GM21381 (cell line): ENCODE data around the gene TEFM.
"Not testable (repeated sequence)": the region's sequence is repeated elsewhere in the genome, so short reads cannot be mapped to it uniquely, and the experiment has no call there.

ENCODE experiments used
- ATAC-seq: cut with Tn5 transposase; IDR thresholded peaks from one replicate; pipeline ENCODE4 v1.9.1; 2021; ENCODE audit warnings: mild to moderate bottlenecking, moderate library complexity; ENCODE audit not compliant: unreplicated experiment

TEFM gene

GRCh38 chr17:30921544-30922196, 15.6 kb upstream of the TEFM start, which contains the start of gene ADAP2:
Gene ADAP2 (plus strand): TSS chr17:30921945. CDS start chr17:30922015, 70 bp downstream.
- ATAC-seq: no peak

DNA sequence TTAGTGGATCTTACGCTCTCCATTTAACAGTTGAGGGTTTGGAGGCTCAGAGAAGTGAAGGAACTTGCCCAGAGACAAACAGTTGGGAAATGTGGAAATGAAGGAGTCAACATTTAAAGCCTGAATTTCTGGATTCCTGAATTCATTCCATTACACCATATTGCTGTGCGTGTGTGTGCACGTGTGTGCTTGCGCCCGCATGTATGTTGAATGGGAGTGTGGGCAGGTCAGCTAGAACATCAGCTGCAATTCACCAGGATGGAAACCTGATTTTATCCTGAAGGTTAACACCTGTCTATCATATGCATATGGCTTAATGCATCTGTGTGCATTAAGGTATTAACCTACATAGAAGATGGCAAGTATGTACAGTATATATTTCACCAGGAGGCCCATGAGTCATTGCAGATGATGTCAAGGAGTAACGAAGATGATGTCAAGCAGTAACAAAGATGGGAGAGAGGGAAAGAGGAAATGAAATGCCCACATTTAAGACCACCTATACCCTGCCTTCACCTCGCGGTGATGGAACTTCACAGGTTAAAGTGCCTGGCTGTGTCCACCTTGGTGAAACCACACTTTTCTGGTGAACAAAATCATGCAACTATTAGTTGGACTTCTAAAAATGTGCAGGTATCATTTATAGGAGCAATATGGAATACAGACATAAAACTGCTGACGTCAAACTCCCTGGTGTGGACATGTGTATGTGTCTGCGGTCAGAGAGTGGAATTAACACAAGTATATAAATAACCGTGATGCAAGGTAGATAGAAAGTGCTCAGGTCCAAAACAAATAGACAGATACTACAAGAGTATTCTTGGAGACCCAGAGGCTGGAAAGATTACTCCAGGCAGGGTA, 14.9 kb upstream of the TEFM start:
- no peak for ATAC-seq

DNA sequence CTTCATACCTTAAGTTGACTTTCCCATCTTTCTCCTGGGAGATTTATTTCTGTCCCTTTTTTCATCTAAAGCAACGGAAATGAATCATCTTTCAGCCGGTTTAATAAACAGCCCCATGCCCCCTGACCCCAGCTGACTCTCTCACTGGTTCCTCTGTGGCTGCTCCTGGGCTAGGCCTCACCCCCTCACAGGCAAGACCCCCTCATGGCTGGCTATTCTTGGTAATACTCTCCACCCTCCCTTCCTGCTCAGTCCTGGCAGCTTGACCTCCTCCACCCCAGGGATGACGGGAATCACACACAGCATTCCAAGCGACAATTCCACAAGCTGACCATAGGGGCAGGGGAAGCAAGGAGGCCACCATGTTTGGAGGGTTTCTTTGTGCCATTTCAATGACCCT, 14.2 kb upstream of the TEFM start:
- no peak for ATAC-seq

- ATAC-seq: no peak
Observed at GRCh38 chr17:30917050-30917449, 11.0 kb upstream of the TEFM start.

DNA sequence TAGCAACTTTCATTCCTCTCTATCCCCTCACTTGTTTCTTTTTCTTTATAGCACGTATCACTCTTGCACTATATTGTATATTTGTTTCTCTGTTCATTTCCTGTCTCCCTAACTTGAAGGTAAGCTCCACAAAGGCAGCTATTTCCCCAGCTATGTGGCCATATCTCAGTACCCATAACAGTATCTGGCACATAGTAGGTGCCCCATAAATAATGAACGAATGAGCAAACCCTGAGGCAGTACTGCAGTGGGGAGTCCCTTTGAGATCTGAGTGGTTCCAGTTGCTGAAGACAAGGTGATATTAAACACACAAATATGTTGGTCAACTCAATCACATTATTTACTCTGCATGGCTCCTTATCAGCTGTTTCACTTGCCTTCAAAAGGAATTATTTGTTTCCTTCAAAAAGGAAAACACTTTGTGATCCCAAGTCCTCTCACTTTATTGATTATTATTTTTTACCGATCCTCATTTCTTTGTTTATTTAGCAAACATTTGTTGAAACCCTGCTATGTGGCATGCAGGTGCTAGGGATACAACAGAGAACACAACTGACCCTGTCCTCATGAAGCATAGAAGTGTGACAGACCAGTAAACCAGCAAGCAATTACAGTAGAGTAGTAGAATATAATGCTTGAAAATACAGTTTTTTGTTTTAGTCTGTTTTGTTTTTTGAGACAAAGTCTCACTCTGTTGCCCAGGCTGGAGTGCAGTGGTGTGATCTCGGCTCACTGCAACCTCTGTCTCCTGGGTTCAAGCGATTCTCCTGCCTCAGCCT, 10.0 kb upstream of the TEFM start:
- ATAC-seq: no peak

DNA sequence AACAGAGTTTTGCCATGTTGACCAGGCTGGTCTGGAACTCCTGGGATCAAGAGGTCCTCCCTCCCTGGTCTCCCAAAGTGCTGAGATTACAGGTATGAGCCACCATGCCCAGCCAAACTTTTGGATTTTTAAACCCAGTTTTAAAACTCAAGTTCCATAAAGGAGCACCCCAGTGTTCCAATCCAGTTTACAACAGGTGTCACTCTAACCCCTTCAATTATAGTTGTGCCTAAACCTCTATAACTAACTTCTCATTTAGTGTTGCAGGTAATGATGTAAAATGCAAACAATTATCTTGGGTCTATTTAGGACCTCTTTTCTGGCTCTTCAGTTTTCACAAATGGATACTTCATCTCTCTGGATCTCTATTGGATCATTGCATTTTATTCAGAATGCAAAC, 7.9 kb upstream of the TEFM start:
- no peak for ATAC-seq

GRCh38 chr17:30910151-30910550, 4.1 kb upstream of the TEFM start:
- not testable (repeated sequence) for ATAC-seq

DNA sequence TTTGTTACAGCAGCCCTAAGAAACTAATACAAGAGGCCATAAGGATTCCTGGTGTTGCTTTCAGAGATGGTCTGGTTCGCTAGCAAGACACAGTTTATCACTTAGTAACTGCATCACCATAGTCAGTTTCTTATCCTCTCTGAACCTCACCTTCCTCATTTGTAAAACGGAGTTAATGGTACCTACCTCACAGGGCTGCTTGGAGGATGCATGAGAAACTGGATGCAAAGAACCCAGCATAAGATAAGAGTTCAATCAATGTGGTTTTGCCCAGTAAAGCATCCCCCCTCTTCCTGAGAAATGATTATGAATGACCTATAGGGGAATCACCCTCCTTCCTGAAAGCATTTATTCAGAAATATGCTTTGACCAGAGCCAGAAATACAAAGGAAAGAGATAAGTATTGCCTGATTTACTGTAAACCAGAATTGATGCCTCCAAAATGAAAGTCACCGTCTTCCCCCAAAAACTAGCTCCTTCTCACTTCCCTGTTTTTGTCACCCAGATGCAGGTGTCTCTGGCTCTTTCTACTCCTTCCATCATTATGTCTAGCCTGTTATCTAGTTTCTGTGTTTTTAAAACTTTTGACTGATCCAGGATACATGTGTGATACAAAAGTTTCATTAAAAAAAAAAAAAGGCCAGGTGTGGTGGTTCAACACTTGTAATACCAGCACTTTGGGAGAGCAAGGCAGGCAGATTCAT, 2.8 kb upstream of the TEFM start:
- no peak for ATAC-seq

GRCh38 chr17:30905742-30906100, 317 bp downstream of the TEFM start:
- peak; percentile 17 for ATAC-seq

DNA sequence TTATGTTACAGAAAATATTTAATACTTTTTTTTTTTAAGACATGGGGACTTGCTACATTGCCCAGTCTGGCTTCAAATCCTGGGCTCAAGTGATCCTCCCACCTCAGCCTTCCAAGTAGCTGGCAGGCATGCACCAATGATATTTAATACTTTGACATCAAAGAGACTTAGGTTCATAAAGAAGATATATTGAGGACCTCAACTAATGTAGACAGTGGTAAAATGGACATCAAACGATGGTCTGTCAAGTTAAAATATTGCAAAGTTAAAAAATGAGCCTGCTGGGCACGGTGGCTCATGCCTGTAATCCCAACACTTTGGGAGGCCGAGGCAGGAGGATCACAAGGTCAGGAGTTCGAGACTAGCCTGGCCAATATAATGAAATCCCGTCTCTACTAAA, 8.7 kb downstream of the TEFM start:
- ATAC-seq: no peak

DNA sequence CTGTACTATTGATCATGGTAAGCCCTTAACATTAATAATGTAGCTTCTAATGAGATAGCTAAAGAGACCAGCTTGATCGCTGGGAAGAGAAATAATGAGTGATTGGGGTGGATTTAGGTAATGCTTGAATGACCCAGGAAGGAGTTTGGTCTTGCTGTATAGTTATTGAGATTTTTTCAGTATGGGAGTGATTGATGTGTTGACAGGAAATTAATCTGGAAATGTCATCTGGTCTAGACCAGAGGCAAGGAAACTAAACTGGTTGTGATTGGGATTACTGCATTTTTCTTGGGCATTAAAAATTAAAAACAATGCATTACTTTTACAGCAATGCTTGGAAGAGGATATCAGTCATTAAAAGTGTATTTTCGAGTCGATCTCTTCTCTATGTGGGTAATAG, 11.8 kb downstream of the TEFM start:
- ATAC-seq: no peak

GRCh38 chr17:30886187-30886586, 19.9 kb downstream of the TEFM start:
- ATAC-seq: no peak

DNA sequence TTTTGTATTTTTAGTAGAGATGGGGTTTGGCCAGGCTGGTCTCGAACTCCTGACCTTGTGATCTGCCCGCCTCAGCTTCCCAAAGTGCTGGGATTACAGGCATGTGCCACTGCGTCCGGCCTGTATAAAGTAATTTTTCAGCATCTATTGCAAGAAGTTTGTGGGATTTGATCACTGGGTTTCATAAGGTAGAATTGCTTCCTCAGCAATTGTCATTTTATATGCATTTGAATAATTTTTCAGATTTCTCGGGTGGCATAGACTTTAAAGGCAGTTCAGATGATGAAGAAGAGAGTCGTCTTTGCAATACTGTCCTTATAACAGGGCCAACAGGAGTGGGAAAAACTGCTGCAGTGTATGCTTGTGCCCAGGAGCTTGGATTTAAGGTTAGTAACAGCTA, 37.0 kb downstream of the TEFM start:
- no peak for ATAC-seq

GRCh38 chr17:30864636-30865035, 41.4 kb downstream of the TEFM start:
- ATAC-seq: no peak

GRCh38 chr17:30858556-30859250, 47.3 kb downstream of the TEFM start:
- no peak for ATAC-seq

- no peak for ATAC-seq
Observed at GRCh38 chr17:30854146-30854545, 51.9 kb downstream of the TEFM start.
